ENCODE data around the gene ZFP64. TPM values are rescaled to one million over a fixed set of nuclear protein-coding genes. Genes with fewer than 3 reads are reported as not detected.

The ZFP64 gene
- total and polyA plus RNA-seq, 2 of the 4 experiments (the other 2 are of a cell fraction) = 14.3 to 17.1 TPM

- no peak for TF ChIP-seq CTCF (conservative IDR thresholded peaks at IDR 0.05; ENCODE audit: low read depth, low read length)
- TF ChIP-seq ELK1 (IDR thresholded peaks at IDR 0.05; ENCODE audit: borderline replicate concordance, low read depth, low read length) = no peak
- no peak for TF ChIP-seq MAFK (IDR thresholded peaks at IDR 0.05; ENCODE audit: low read depth, low read length)
These were observed 81.1 kb downstream of the ZFP64 start for GRCh38 chr20:52110456-52110855.

More at GRCh38 chr20:52110456-52110855, 81.1 kb downstream of the ZFP64 start:
- Histone ChIP-seq H3K79me1 (ENCODE audit: low read depth in 1 of 2, low read length in 2 of 2) (no peaks in the 10 kb centered on the region), H3K23ac (ENCODE audit: low read depth, low read length) (no peak overlapping the region), H2AK9ac (replicated peaks; ENCODE audit: low read depth, low read length, poor library complexity) (no peak overlapping the region), H3K18ac (ENCODE audit: low read depth, low read length) (no peak overlapping the region), H3K9me1 (ENCODE audit: insufficient read depth, low read length) (no peaks in the 10 kb centered on the region), H4K8ac (ENCODE audit: low read depth in 2 of 2, low read length in 2 of 2) (no peak overlapping the region), H2BK20ac (ENCODE audit: low read depth, low read length) (no peak overlapping the region), H3K4me3 (ENCODE audit: insufficient read depth, low read depth, low read length) (no peak overlapping the region), H3K36me3 (ENCODE audit: control insufficient read depth, insufficient read depth, low read length) (no peaks in the 10 kb centered on the region), H3K4me2 (ENCODE audit: low read depth, low read length) (no peak overlapping the region), H3K9me3 (ENCODE audit: control insufficient read depth, insufficient read depth, low read length) (no peaks in the 10 kb centered on the region), H3K4me1 (ENCODE audit: control insufficient read depth, insufficient read depth, low read length) (no peaks in the 10 kb centered on the region), H2AFZ (replicated peaks; ENCODE audit: low read length, poor library complexity) (no peak overlapping the region), H2BK15ac (ENCODE audit: low read depth, low read length) (no peak overlapping the region), H2BK5ac (ENCODE audit: low read depth, low read length, poor library complexity, severe bottlenecking) (no peak overlapping the region), H2AK5ac (ENCODE audit: low read depth, low read length) (no peak overlapping the region), H3K27me3 (ENCODE audit: control insufficient read depth, insufficient read depth, low read length) (peaks cover 6% of the 10 kb centered on the region), H4K20me1 (ENCODE audit: insufficient read depth, low read length) (no peaks in the 10 kb centered on the region), H3K56ac (ENCODE audit: extremely low read depth, insufficient read depth, low read length) (no peak overlapping the region), H3K9ac (ENCODE audit: low read depth, low read length) (no peak overlapping the region), H2BK120ac (ENCODE audit: low read depth, low read length) (no peak overlapping the region), H3K4ac (ENCODE audit: low read depth, low read length) (no peak overlapping the region), H4K91ac (ENCODE audit: insufficient read depth, low read depth, low read length) (no peak overlapping the region), H3K27ac (ENCODE audit: insufficient read depth, low read length) (no peak overlapping the region), H4K5ac (ENCODE audit: low read depth, low read length) (no peak overlapping the region), H3K14ac (replicated peaks; ENCODE audit: low read depth, low read length) (no peak overlapping the region)
- ATAC-seq (ENCODE audit: low read depth) (no peak), DNase-seq (no peak)
- intact Hi-C loops (cut with micrococcal nuclease) = no loop called here
- WGBS, 2 experiments (ENCODE audit: extremely low coverage in 2 of 2, insufficient read length in 1 of 2) = 79% methylated on average over 4 of the region's 6 CpGs; no CpG with 5 or more reads in 1 of the 2 experiments
- in situ Hi-C loops (cut with MboI; ENCODE audit: low sequenced_read_pairs) = no loop called here
- dilution Hi-C loops (cut with HindIII; ENCODE audit: low sequenced_read_pairs, unreplicated experiment) = no loop called here
- ChIA-PET CTCF (no interaction called here), POLR2A (ENCODE audit: unreplicated experiment) (no interaction called here)
- no TSS peak for BruUV-seq (replicated peaks)

All from IMR-90 (cell line).